GM12878 (cell line): ENCODE measurements around the gene CNRIP1.

ENCODE experiments used
- CEBPZ ChIP-seq: fragments of 150-350 bp; IDR thresholded peaks from 2 replicates; pipeline ENCODE4 v1.6.1; 2016; ENCODE audit warnings: low read depth, low read length
- RAD21 ChIP-seq: IDR thresholded peaks from 2 replicates; pipeline ENCODE4 v1.6.1; 2011; ENCODE audit warnings: mild to moderate bottlenecking, low read depth, low read length, moderate library complexity; ENCODE audit not compliant: insufficient read depth

- TF ChIP-seq CEBPZ: no peak
- no peak for TF ChIP-seq RAD21
Measured at GRCh38 chr2:68294913-68295312, 24.8 kb downstream of the CNRIP1 start.
